Thyroid gland (tissue), 4 donors: ENCODE data around the gene EMC6. TPM values are rescaled to one million over a fixed set of nuclear protein-coding genes. Genes with fewer than 3 reads are reported as not detected.
"Not testable (repeated sequence)": the region's sequence is repeated elsewhere in the genome, so short reads cannot be mapped to it uniquely, and the experiment has no call there.

Experiments
- DNase-seq, 2 donors: peaks; one replicate each; pipeline ENCODE4 v3.0.0-alpha.2; 2019
- H3K27ac ChIP-seq, 3 donors: fragments of 200-600 bp; sonication (generic); 1 replicate in 2 of 3; 2 replicates in 1 of 3; pipeline ENCODE4 v1.5.1; 2016 to 2019; ENCODE audit warnings: mild to moderate bottlenecking in 1 of 3, moderate library complexity in 1 of 3
- H3K27me3 ChIP-seq: fragments of 200-600 bp; sonication (generic); one replicate; pipeline ENCODE4 v1.5.1; 2019
- H3K36me3 ChIP-seq, 2 donors: fragments of 200-600 bp; sonication (generic); one replicate each; pipeline ENCODE4 v1.5.1; 2016 to 2019
- H3K4me1 ChIP-seq, 2 donors: fragments of 200-600 bp; sonication (generic); one replicate each; pipeline ENCODE4 v1.5.1; 2017 to 2019
- H3K4me3 ChIP-seq, 3 donors: fragments of 200-600 bp; sonication (generic); replicated peaks in 1 of 3; 1 replicate in 2 of 3; 2 replicates in 1 of 3; pipeline ENCODE4 v1.5.1; 2016; ENCODE audit warnings: mild to moderate bottlenecking in 1 of 3
- H3K9me3 ChIP-seq: fragments of 200-600 bp; sonication (generic); one replicate; pipeline ENCODE4 v1.5.1; 2017
- POLR2A ChIP-seq, 2 donors: fragments of 450-650 bp; IDR thresholded peaks; one replicate each; pipeline ENCODE4 v1.6.1; 2017; ENCODE audit warnings: antibody characterized with exemption in 2 of 2, mild to moderate bottlenecking in 2 of 2, moderate library complexity in 1 of 2
- WGBS, 2 donors: methylation state at CpG; one replicate each; pipeline ENCODE4 v1.1.5; 2017; 5-methylcytosine and 5-hydroxymethylcytosine counted together
- intact Hi-C: fragments of 100-400 bp; cut with DNase I; formaldehyde crosslinking; loops from one replicate; pipeline ENCODE4 v1.15.1; 2023
- total RNA-seq, 4 donors: library from RNA; depleted of rRNA; stranded (reverse); fragments of >200 nt; gene quantifications; one replicate each; pipeline ENCODE4 v1.2.3, GENCODE V29; 2016
- TF ChIP-seq, protein P1 (sequence below), 6 experiments: fragments of 200-600 bp in 3 of 6; fragments of 450-650 bp in 3 of 6; sonication (generic) in 3 of 6; IDR thresholded peaks; one replicate each; pipeline ENCODE4 v1.5.1; 2016 to 2019; ENCODE audit warnings: antibody characterized with exemption in 6 of 6, mild to moderate bottlenecking in 2 of 6, inconsistent platforms in 1 of 6, moderate library complexity in 1 of 6

The EMC6 gene
- total RNA-seq, 4 donors from 2014 or later, result 4.1 to 17.3 (median 11.5) TPM

DNA sequence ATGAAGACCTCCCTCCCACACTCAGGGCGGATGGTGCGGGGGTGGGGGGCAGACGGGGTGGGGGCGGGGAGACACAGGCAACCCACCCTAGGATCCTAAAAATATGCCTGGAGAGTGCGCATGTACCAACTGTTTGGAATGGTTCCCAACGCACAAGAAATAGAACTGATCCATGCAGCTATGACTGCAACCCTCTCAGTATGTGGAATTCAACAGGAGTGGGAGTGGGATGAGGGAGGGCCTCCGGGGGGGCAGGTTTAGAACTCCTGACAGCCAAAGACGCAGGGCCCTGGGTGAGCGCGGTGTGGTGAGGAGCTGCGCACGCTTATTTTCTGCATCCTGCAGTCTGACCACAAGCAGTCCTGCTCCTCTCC, 28.5 kb downstream of the EMC6 start:
- TF ChIP-seq POLR2A (IDR thresholded peaks at IDR 0.05), result no peak
- TF ChIP-seq, protein P1, sequence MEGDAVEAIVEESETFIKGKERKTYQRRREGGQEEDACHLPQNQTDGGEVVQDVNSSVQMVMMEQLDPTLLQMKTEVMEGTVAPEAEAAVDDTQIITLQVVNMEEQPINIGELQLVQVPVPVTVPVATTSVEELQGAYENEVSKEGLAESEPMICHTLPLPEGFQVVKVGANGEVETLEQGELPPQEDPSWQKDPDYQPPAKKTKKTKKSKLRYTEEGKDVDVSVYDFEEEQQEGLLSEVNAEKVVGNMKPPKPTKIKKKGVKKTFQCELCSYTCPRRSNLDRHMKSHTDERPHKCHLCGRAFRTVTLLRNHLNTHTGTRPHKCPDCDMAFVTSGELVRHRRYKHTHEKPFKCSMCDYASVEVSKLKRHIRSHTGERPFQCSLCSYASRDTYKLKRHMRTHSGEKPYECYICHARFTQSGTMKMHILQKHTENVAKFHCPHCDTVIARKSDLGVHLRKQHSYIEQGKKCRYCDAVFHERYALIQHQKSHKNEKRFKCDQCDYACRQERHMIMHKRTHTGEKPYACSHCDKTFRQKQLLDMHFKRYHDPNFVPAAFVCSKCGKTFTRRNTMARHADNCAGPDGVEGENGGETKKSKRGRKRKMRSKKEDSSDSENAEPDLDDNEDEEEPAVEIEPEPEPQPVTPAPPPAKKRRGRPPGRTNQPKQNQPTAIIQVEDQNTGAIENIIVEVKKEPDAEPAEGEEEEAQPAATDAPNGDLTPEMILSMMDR (IDR thresholded peaks at IDR 0.05), result no peak
- no peak overlapping the region for H3K4me3 ChIP-seq
- DNase-seq, result no peak
- H3K9me3 ChIP-seq, result no peaks in the 10 kb centered on the region
- intact Hi-C loops, result no loop called here
- H3K27ac ChIP-seq, result no peak overlapping the region
- WGBS, 2 donors, result 43 to 50% methylated on average over 9 to 11 of the region's 12 CpGs
- no peaks in the 10 kb centered on the region for H3K36me3 ChIP-seq
- H3K4me1 ChIP-seq, result peaks cover 7 to 14% of the 10 kb centered on the region in 2 donors
- H3K27me3 ChIP-seq, result peaks cover 3% of the 10 kb centered on the region

DNA sequence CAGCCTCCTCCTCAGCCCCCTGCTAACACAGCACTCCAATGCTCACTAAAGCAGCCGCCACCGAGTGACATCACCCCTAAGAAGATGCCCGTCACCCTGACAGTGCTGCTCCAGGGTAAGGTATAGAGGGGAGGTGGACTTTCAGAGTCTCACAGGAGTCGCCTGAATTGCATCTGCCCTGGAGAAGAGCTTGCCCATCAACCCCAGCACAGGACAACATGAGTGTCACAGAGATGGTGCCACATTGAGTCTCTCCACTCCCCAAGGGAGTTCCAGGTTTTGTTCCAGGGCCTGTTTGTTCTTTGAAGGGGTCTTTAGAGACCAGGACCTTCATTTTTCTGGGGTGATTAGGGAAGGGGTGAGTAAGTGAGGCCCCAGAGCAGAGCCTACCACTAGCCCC, 29.5 kb downstream of the EMC6 start:
- Histone ChIP-seq H3K9me3 (no peaks in the 10 kb centered on the region), H3K4me1 (peaks cover 7 to 14% of the 10 kb centered on the region in 2 donors), H3K4me3 (no peak overlapping the region), H3K36me3 (no peaks in the 10 kb centered on the region), H3K27ac (no peak overlapping the region), H3K27me3 (peaks cover 3% of the 10 kb centered on the region)
- no peak for DNase-seq
- TF ChIP-seq, protein P1 (IDR thresholded peaks at IDR 0.05), result no peak
- no peak for TF ChIP-seq POLR2A (IDR thresholded peaks at IDR 0.05)
- 67 to 72% methylated on average over 4 of the region's 4 CpGs for WGBS, 2 donors
- intact Hi-C loops, result no loop called here

DNA sequence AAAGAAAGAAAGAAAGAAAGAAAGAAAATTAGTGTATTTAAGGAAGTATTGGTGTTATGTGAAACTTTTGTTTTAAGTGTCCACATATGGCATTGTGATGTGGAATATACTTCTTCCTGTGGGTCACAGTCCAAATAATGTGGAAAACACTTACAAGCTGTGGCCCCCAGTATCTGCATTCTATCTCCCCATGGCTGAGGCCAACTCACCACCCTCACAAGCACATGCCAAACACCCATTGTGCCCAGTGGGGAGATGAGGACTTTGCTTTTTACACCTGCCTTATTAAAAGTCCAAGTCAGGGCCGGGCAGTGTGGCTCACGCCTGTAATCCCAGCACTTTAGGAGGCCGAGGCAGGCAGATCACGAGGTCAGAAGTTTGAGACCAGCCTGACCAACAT, 31.3 kb downstream of the EMC6 start:
- TF ChIP-seq, protein P1 (IDR thresholded peaks at IDR 0.05), result no peak
- TF ChIP-seq POLR2A (IDR thresholded peaks at IDR 0.05), result no peak
- DNase-seq, result no peak
- no peaks in the 10 kb centered on the region for H3K36me3 ChIP-seq
- intact Hi-C loops, result no loop called here
- peaks cover 7 to 13% of the 10 kb centered on the region in 2 donors for H3K4me1 ChIP-seq
- no peak overlapping the region for H3K4me3 ChIP-seq
- peaks cover under 1% of the 10 kb centered on the region for H3K27me3 ChIP-seq
- H3K9me3 ChIP-seq, result no peaks in the 10 kb centered on the region
- WGBS, 2 donors, result 88 to 92% methylated on average over 4 of the region's 4 CpGs
- no peak overlapping the region for H3K27ac ChIP-seq

DNA sequence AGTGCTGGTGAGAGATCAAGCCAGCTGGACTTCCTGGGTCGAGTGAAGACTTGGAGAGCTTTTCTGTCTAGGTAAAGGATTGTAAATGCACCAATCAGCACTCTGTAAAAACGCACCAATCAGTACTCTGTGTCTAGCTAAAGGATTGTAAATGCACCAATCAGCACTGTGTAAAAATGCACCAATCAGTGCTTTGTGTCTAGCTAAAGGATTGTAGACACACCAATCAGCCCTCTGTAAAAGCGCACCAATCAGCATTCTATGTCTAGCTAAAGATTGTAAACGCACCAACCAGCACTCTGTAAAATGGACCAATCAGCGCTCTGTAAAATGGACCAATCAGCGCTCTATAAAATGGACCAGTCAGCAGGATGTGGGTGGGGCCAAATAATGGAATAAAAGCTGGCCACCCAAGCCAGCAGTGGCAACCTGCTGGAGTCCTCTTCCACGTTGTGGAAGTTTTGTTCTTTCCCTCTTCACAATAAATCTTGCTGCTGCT, 33.5 kb downstream of the EMC6 start:
- intact Hi-C loops, H3K36me3 ChIP-seq, DNase-seq, H3K4me1 ChIP-seq, H3K27ac ChIP-seq, H3K9me3 ChIP-seq, H3K27me3 ChIP-seq, H3K4me3 ChIP-seq: not testable (repeated sequence)
- 79 to 93% methylated on average over 6 to 7 of the region's 7 CpGs for WGBS, 2 donors

DNA sequence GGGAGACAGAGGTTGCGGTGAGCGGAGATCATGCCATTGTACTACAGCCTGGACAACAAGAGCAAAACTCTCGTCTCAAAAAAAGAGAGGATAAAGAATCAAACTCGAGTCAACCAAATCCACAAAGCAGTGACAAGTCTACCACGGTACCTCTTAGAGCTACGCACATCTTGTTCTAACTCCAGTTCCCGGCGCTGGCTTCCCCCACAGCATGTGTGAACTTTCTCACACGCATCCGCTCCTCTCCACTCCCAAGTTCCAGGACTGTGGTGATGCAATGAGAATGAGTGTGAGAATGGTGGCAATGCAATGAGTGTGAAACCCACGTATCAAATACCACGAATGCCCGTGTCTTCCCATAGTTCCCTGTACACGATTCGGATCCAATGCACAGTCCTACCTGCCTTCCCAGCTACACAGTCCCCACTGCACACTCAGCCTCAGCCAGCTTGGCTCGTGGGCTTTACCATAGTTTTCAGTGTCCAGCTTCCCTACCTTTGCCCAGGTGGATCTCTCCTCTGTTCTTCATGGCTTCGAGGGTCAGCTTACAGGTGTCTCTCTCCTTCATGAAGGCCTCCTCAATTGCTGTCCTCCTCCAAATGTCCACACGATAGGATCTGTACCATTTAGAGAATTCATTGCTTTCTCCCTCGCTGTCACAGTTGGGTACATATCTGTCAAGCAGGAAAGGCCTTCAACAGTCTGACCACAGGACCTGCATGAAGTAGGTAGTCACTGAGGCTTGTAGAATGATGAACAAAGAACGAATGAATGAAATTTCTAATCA, 36.5 kb downstream of the EMC6 start:
- Histone ChIP-seq H3K4me3 (no peak overlapping the region), H3K27ac (no peak overlapping the region), H3K36me3 (no peaks in the 10 kb centered on the region), H3K4me1 (no peaks in the 10 kb centered on the region), H3K27me3 (no peaks in the 10 kb centered on the region), H3K9me3 (no peaks in the 10 kb centered on the region)
- intact Hi-C loops, result no loop called here
- WGBS, 2 donors, result 82 to 84% methylated on average over 20 of the region's 20 CpGs
- TF ChIP-seq POLR2A (IDR thresholded peaks at IDR 0.05), result no peak
- TF ChIP-seq, protein P1 (IDR thresholded peaks at IDR 0.05), result no peak
- no peak for DNase-seq

DNA sequence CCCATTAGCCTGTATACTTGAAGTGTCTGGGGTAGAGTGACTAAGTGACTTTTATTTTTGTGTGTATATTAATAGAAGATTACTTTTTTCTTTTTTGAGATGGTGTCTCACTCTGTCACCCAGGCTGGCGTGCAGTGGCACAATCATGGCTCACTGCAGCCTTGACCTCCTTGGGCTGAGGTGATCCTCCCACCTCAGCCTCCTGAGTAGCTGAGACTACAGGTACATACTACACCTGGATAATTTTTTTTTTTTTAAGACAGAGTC, 37.0 kb downstream of the EMC6 start:
- 97 to 100% methylated on average over 1 of the region's 1 CpG for WGBS, 2 donors
- H3K27me3 ChIP-seq, H3K4me1 ChIP-seq, H3K4me3 ChIP-seq, DNase-seq, H3K9me3 ChIP-seq, H3K36me3 ChIP-seq, H3K27ac ChIP-seq, intact Hi-C loops: not testable (repeated sequence)
